ENCODE data around the gene ITGBL1.

ITGBL1 gene

DNA sequence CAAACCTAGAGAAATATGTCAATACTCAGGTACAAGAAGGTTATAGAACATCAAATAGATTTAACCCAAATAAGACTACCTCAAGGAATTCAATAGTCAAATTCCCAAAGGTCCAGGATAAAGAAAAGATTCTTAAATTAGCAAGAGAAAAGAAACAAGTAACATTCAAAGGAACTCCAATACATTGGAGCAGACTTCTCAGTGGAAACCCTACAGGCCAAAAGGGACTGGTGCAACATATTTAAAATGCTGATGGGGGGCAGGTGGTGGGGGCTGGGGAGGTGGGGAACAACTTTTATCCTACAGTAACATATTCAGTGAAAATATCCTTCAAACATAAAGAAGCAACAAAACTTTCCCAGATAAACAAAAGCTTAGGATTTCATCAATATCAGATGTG, 23.1 kb downstream of the ITGBL1 start:
- no peaks in the 10 kb centered on the region for H3K36me3 ChIP-seq (ENCODE audit: low read depth)
- peaks cover 8% of the 10 kb centered on the region for H3K4me1 ChIP-seq (ENCODE audit: insufficient read depth, poor library complexity, severe bottlenecking)
- H3K4me3 ChIP-seq (ENCODE audit: severe bottlenecking), result no peak overlapping the region
- TF ChIP-seq, protein P1, sequence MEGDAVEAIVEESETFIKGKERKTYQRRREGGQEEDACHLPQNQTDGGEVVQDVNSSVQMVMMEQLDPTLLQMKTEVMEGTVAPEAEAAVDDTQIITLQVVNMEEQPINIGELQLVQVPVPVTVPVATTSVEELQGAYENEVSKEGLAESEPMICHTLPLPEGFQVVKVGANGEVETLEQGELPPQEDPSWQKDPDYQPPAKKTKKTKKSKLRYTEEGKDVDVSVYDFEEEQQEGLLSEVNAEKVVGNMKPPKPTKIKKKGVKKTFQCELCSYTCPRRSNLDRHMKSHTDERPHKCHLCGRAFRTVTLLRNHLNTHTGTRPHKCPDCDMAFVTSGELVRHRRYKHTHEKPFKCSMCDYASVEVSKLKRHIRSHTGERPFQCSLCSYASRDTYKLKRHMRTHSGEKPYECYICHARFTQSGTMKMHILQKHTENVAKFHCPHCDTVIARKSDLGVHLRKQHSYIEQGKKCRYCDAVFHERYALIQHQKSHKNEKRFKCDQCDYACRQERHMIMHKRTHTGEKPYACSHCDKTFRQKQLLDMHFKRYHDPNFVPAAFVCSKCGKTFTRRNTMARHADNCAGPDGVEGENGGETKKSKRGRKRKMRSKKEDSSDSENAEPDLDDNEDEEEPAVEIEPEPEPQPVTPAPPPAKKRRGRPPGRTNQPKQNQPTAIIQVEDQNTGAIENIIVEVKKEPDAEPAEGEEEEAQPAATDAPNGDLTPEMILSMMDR (IDR thresholded peaks at IDR 0.05; ENCODE audit: poor library complexity, severe bottlenecking), result no peak
- no peak for DNase-seq (ENCODE audit: low spot score)
- H3K27me3 ChIP-seq (ENCODE audit: insufficient read depth, poor library complexity, severe bottlenecking), result no peaks in the 10 kb centered on the region
- no peak for ATAC-seq (ENCODE audit: low read depth)
- no peak overlapping the region for H3K27ac ChIP-seq (ENCODE audit: poor library complexity, severe bottlenecking)
- no peaks in the 10 kb centered on the region for H3K9me3 ChIP-seq (ENCODE audit: severe bottlenecking)

DNA sequence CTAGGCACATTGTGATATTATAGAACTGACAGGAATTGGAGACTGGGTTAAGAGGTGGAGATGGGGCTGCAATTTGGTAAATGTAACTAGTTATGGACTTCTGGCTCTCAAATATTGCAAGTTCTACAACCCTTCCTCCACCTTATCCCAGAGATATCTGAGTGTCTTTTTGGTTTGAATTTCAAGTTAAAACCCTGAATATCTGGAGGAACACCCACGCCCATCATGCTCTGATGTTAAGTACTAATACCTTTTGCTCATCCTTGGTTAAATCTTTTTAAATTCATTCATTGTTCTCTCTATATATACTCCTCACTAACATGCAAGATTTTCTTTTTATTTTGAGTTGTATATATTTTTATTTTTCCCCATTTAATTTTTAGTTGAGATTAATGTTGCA, 28.9 kb downstream of the ITGBL1 start:
- no peak for DNase-seq (ENCODE audit: low spot score)
- Histone ChIP-seq H3K27ac (ENCODE audit: poor library complexity, severe bottlenecking) (no peak overlapping the region), H3K9me3 (ENCODE audit: severe bottlenecking) (no peaks in the 10 kb centered on the region), H3K27me3 (ENCODE audit: insufficient read depth, poor library complexity, severe bottlenecking) (no peaks in the 10 kb centered on the region), H3K36me3 (ENCODE audit: low read depth) (no peaks in the 10 kb centered on the region), H3K4me1 (ENCODE audit: insufficient read depth, poor library complexity, severe bottlenecking) (no peaks in the 10 kb centered on the region), H3K4me3 (ENCODE audit: severe bottlenecking) (no peak overlapping the region)
- TF ChIP-seq, protein P1 (IDR thresholded peaks at IDR 0.05; ENCODE audit: poor library complexity, severe bottlenecking), result no peak
- no peak for ATAC-seq (ENCODE audit: low read depth)

DNA sequence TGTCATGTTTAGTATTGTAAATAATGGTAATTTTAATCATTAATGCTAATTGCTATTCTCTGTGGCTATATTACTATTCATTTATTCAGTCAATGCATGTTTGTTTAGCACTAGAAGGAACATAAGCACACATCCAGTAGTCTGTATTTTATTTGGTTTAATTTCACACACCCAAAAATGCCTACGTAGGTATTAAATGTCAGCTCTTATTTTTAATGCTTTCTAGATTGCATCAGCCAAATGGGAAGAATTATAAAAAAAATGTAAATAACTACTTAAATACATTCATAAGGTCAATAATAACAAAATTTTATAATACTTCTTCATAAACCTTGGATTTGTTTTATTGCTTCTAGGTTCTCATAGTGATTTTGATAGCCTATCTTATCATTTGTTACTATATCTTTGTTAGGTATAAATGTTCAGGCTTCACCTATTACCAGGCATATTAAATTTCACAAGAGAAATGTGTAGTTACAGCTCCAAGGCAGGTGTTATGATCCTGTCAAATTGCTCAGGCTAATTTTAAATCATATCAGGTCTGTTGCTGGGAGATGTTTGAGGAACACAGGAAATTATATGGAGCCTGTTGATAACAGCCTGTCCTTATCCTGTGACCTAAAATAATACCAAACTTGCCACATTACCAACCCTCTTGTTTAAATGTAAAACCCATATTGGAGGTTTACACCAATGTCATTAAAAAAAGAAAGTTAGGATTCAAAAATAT, 34.4 kb downstream of the ITGBL1 start:
- Histone ChIP-seq H3K9me3 (ENCODE audit: severe bottlenecking) (no peaks in the 10 kb centered on the region), H3K36me3 (ENCODE audit: low read depth) (no peaks in the 10 kb centered on the region), H3K4me1 (ENCODE audit: insufficient read depth, poor library complexity, severe bottlenecking) (peaks cover 10% of the 10 kb centered on the region), H3K27ac (ENCODE audit: poor library complexity, severe bottlenecking) (no peak overlapping the region), H3K4me3 (ENCODE audit: severe bottlenecking) (no peak overlapping the region), H3K27me3 (ENCODE audit: insufficient read depth, poor library complexity, severe bottlenecking) (no peaks in the 10 kb centered on the region)
- TF ChIP-seq, protein P1 (IDR thresholded peaks at IDR 0.05; ENCODE audit: poor library complexity, severe bottlenecking), result no peak
- ATAC-seq (ENCODE audit: low read depth) (no peak), DNase-seq (ENCODE audit: low spot score) (no peak)

DNA sequence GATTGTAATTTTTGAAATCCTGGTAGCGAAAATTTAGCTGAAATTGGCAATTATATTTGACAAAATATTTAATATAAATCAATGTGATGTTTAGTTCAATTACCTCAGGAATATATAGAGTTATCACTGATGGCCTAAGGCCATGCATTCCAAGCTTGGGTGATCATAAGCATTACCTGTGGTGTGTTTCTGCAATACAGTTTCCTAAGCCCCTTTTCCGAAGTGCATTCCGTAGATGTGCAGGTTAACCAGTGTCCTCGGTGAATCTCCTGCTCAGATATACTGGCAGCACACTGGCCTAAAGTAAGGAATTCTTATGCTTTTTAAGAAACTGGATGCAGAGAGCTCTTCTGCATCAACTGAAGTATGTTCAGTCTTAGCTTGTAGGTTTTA, 35.0 kb downstream of the ITGBL1 start:
- no peaks in the 10 kb centered on the region for H3K27me3 ChIP-seq (ENCODE audit: insufficient read depth, poor library complexity, severe bottlenecking)
- no peak overlapping the region for H3K27ac ChIP-seq (ENCODE audit: poor library complexity, severe bottlenecking)
- DNase-seq (ENCODE audit: low spot score), result no peak
- TF ChIP-seq, protein P1 (IDR thresholded peaks at IDR 0.05; ENCODE audit: poor library complexity, severe bottlenecking), result no peak
- H3K4me1 ChIP-seq (ENCODE audit: insufficient read depth, poor library complexity, severe bottlenecking), result peaks cover 10% of the 10 kb centered on the region
- H3K4me3 ChIP-seq (ENCODE audit: severe bottlenecking), result no peak overlapping the region
- ATAC-seq (ENCODE audit: low read depth), result no peak
- H3K36me3 ChIP-seq (ENCODE audit: low read depth), result no peaks in the 10 kb centered on the region
- no peaks in the 10 kb centered on the region for H3K9me3 ChIP-seq (ENCODE audit: severe bottlenecking)

DNA sequence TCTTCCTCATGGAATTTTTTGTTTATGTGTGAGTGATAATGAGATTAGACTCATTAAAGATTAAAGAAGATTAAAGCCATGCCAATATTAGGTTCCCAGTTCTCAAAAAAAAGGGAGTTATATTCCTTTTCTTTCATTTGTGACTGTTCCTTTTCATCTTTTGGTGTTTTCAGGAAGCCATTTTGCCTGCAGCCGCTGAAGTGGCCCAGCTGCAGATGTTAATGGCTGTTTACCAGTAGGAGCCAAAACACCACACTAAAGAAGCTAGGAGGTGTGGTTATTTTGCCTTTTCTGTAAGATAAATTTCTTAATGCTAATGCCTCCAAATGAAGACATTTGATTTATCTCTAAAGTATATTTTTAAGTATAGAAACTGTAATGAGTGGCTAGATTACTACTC, 36.3 kb downstream of the ITGBL1 start:
- TF ChIP-seq, protein P1 (IDR thresholded peaks at IDR 0.05; ENCODE audit: poor library complexity, severe bottlenecking), result no peak
- ATAC-seq (ENCODE audit: low read depth), result no peak
- H3K4me1 ChIP-seq (ENCODE audit: insufficient read depth, poor library complexity, severe bottlenecking), result peaks cover 10% of the 10 kb centered on the region
- no peaks in the 10 kb centered on the region for H3K27me3 ChIP-seq (ENCODE audit: insufficient read depth, poor library complexity, severe bottlenecking)
- DNase-seq (ENCODE audit: low spot score), result no peak
- no peak overlapping the region for H3K27ac ChIP-seq (ENCODE audit: poor library complexity, severe bottlenecking)
- H3K36me3 ChIP-seq (ENCODE audit: low read depth), result no peaks in the 10 kb centered on the region
- no peaks in the 10 kb centered on the region for H3K9me3 ChIP-seq (ENCODE audit: severe bottlenecking)
- no peak overlapping the region for H3K4me3 ChIP-seq (ENCODE audit: severe bottlenecking)
